HS-27A (cell line): ENCODE measurements around the gene ELMO3.

Experiments used
- DNase-seq: peaks from one replicate; pipeline ENCODE4 v3.0.0-alpha.2; 2012; ENCODE audit warnings: low read depth, missing footprints

Gene ELMO3, protein sequence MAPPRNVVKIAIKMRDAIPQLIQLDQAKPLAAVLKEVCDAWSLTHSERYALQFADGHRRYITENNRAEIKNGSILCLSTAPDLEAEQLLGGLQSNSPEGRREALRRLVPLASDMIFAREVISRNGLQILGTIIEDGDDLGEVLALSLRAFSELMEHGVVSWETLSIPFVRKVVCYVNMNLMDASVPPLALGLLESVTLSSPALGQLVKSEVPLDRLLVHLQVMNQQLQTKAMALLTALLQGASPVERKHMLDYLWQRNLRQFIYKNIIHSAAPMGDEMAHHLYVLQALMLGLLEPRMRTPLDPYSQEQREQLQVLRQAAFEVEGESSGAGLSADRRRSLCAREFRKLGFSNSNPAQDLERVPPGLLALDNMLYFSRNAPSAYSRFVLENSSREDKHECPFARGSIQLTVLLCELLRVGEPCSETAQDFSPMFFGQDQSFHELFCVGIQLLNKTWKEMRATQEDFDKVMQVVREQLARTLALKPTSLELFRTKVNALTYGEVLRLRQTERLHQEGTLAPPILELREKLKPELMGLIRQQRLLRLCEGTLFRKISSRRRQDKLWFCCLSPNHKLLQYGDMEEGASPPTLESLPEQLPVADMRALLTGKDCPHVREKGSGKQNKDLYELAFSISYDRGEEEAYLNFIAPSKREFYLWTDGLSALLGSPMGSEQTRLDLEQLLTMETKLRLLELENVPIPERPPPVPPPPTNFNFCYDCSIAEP

DNA sequence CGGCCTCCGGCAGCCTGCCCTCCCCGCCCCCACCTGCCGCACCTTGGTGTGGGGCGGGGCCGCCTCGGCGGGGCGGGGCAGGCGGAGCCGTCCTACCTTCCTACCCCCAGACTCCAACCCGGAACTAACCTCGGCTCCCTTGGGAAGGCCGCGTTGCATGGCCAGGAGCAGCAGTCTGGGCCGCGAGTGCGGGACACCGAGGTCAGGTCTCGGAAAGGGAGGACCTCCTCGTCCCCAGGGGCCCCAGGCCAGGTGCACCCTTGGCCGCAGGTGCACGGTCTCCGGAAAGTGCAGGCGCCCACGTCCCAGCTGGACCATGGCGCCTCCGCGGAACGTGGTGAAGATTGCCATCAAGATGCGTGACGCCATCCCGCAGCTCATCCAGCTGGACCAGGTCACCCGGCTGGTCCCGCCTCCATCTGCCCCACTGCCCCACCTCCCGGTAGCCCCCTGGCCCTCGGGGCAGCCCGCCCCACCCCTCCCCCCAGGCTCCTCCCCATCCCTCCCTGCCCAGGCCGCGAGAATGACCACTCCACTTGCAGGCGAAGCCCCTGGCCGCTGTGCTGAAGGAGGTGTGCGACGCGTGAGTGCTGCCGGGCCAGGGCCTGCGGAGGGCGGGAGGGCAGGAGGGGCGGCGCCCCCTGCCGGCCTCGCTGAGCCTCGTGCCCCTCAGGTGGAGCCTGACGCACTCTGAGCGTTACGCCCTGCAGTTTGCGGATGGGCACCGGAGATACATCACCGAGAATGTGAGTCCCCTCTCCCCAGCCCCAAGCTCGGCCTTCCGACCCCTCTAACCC lies at the start of gene ELMO3:
ELMO3 (plus strand) TSS at position 121 of the 797 bp plus-strand sequence; CDS start at position 317, 196 bp downstream.
- no peak for DNase-seq

DNA sequence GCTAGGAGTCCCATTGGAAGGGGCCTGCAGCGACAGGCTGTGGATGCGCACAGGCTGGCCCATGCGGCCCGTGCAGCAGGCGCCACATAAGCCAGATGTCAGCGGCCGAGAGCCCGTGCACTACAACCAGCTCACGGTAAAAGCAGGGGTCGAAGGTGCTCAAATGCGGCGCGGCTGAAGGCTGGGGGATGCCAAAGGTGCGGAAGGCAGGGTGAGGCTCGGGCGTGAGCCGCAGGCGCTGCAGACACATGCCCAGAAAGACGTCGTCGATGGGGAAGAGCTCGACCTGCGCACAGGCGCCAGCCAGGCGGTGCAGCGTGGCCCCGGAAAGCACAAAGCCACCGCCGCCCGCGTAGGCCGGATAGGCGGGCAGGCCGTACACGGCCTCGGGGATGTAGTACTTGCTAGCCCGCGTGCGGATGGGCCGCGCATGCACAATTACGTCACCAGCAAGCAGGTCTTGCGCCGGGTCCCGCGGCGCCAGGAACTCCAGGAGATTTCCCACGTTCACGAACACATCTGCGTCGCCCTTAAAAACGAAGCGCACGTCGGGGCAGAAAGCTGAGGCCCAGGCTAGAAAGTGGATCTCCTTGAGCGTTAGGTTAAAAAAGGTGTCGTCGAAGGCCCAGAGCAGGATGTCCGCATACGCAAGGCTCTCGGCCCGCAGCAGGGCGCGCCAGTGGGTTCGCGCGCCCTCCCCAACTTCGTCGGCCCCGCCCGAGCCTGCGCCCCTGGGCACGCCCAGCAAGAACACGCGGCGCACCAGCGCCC lies 49.5 kb upstream of the ELMO3 start:
- no peak for DNase-seq

DNA sequence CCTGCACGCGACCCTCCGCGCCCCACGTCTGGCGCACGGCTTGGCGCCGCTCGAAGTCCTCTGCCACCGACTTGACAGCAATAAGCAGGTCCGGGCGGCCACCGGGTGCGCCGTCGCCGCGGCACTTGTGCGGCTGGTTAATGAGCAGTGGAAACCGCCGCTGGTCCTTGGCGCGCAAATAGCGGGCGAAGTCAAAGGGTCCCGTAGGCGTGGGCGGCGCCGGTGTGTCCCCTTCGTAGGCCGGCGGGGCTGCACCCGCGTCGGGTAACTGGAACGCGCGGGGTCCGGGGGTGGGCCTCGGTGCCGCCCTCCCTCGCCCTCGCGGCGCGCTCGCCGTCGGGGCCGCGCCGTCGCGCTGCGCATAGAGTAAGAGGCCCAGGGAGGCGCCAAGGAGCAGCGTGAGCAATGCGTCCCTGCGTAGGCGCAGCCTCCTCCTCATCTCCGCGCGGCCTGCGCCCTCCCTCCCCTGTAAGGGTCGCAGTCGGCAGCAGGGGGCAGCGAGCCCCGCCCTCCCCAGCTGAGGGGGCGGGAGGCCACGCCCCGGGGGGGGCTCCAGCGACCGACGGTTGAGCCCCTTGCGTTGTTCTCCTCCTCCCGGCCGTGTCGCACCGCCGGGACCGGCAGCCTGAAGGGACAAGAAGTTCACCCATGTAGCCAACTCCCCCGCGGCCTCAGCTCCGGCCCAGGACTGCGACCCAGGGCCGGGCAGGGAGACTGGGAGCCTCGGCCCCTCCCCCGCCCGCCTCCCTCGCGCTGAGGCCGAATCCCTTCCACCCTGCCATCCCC lies 48.7 kb upstream of the ELMO3 start:
- DNase-seq, result no peak

DNA sequence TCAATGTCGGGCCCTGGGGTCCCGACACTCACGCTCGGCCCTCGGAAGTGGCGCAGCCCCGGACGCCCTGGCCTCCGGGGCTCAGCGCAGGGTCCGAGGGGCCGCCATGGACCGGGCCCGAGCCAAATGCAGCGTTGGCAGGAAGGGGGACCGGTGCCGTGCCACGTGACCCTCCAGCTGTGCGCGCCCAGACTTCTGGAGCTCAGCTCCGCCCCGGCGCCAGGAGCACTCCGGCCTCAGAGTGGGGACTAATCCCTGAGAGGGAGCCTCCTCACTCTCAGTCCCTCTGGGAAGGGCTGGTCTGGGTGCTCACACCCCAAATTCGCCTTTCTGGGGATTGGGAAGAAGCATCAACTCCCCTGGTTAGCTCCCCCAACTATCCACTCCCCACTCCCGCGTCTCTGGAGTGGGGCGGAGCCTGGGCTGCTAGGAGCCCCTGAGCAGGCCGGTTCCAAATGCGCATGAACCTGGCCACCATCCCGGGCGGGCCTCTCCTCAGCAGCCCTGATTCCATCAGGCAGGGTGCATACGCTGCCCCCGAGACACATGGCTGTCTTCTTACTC lies 48.0 kb upstream of the ELMO3 start, which contains the start of gene B3GNT9:
B3GNT9 (minus strand) TSS at position 166 of the 564 bp plus-strand sequence. CDS start 513 bp downstream, outside the sequence.
- DNase-seq, result no peak

DNA sequence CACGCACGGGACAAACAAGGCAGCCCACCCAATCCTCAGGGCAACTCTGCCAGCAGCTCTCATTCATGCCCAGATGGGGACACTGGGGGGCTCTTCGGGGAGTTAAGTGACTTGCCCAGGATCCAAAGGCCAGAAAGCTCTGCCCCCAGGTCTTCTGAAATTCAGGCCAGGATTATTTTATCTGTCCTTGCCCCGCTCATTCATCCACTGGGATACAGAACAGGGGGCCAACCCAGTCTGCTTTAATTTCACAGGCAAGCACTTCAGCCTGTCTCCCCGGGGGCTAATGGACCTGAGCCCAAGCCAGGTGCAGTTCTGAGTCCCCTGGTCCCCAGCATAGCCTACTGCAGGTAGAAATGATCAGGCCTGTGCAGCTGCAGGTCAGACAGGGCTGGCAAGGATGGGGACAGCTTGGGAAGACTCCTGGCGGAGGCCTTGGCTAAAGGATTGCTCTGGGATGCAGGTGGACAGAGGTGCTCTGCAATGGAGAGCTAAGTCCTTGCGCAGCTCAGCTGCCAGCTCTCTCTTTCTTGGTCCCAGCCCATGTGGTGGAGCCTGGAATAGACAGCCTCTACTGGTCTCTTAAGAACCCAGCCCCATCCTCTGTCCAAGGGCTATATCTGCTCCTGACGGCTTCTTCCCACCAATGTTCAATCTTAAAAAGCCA lies 47.4 kb upstream of the ELMO3 start:
- DNase-seq, result no peak

DNA sequence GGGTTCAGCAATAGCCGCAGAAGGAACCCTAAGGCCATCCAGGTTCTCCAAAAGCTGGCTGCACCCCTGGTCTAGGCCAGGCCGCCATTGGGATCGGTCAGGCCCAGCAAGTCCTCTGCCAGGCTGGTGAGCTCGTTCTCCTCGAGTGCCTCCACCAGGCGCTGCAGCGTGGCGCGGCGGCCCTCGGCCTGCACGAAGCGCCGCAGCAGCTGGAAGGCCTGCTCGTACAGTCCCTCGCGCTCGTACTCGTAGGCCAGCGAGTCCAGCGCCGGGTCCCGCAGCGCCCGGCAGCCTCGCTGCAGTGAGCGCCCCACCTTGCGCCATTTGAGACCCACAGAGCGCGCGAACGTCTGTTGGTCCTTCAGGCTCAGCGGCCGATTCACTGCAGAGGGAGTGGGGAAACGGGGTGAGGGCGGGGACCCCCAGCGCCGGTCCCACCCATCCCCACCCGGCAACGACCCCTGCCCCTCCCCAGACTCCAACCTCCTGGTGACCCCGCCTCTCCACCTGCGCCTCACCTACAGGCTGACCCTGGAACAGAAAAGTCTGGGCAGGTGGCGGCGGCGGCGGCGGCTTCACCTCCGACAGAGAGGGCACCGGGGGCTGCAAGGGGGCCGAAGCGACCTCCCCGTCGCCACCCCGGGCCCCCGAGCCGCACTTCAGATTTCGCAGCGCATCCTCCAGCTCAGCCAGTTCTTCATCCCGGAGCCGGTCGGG lies 44.2 kb upstream of the ELMO3 start:
- no peak for DNase-seq

DNA sequence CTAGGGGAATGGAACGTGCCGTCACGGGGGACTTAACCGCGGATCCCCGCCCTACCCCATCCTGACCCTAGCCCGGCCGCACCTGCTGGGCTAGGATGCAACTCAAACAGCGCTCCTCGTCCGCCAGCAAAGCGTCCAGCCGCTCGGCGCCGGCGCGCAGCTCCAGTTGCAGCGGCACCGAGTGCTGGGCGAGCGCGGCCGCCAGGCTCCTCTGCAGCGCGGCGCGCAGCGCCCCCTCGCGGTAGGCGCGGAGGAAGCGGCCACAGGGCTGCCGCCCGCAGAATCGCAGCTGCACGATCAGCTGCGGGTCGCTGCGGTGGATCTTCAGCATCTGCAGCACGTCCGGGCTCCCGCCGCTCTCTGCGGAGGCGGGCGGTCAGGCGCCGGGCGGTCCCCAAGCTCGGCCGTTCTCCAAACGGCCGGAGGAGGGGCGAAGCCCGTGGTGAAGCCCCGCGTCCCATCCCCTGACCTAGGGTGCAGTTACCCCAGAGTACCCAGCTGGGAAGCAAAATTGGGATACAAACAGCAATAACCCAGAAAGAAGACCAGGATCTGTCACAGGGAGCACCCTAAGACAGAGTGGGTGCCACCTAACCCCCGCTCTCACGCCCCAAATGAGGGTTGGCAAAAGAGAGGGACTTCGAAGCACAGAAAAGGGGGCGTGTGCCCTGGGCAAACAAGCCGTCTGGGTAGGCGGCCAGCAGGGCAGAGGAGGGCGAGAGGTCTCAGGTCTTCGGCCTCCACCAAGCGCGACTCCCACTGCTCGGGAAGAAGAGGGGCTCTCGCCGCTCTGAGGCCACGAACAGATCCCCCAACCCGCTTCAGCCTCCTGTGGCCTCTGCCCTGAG lies 43.4 kb upstream of the ELMO3 start:
- no peak for DNase-seq

DNA sequence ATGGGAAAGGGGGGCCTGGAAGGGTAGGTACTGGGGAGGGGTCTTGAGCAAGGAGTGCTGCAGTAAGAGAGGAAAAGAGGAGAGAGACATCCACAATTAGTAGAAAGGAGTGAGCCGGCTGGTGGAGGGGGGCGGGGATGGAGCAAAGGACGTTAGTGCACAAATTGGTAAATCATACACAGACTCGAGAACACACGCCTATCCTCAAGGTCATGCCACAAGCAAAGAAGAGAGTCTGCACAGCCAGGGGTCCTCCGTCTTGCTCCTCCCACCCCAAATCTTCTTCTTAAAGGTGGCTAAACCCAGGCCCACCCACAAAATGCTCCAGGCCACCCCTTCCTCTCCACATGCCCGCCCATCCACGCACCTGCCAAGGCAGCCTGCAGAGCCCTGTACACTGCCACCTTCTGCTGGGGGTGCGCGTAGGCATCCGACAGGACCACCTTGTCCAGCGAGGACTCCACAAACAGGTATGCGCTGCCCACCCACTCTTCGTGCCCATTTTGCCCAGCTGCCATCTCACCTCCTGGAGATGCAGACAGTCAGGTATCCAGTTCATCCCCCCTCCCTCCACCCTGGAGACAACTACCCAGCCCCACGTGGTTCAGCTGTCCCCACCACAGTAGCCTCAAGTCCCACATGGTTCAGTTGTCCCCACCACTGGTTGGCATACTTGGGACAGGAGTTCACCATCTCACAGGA lies 42.6 kb upstream of the ELMO3 start:
- no peak for DNase-seq

DNA sequence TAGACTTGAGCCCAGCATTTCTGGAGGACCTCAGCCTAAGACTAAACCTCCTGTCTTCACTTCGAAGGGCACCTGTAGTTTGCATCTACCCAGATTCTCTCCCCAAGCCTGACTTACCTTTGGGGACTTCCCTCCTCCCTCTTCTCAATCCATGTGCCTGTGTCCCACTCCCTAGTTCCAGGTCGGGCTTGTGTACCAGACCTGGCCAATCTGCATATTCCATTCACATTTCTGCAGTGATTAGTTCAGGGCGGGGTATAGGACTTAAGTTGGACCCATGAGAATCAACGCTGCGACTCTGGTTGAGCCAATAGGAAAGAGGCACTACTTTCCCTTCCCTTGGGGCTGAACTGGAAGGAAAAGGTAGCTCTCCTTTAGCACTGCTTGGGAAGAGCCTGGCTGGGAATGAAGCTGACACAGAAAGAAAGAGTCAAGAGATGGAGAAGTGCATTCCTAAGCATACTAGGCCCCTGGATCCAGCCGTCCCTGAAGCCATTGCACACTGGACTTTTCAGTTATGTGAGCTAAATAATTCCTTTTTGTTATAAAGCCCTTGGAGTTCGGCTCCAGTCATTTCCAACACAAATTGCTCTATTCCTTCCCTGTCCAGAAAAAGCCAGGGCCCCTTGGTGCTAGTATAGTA lies 41.7 kb upstream of the ELMO3 start:
- DNase-seq, result no peak

DNA sequence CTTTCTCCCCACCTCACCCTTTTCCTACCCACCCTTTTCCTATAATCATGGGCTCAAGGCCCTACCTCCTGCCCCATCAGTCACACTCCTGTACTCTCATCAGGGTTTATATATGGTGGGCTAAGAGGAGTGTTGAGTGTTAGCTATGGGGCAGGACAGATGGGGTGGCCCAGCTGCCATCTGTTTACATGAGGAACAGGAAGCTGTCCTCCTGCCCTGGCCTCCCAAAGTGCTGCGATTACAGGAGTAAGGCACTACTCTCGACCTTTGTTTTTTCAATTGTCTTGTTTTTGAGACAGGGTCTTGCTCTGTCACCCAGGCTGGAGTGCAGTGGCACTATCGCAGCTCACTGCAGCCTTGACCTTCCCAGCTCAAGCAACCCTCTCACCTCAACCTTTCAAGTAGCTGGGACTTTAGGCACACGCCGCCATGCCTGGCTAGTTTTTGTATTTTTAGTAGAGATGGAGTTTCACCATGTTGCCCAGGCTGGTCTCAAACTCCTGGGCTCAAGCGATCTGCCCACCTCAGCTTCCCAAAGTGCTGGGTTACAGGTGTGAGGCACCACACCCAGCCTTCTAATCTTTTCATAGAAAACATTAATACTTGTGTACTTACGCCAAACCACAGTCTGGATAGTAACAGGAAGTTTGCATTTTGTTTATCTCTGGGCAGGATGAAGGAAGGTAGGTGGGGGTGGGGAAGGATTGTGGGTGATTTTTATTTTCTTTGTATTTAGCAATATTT lies 40.9 kb upstream of the ELMO3 start:
- no peak for DNase-seq

DNA sequence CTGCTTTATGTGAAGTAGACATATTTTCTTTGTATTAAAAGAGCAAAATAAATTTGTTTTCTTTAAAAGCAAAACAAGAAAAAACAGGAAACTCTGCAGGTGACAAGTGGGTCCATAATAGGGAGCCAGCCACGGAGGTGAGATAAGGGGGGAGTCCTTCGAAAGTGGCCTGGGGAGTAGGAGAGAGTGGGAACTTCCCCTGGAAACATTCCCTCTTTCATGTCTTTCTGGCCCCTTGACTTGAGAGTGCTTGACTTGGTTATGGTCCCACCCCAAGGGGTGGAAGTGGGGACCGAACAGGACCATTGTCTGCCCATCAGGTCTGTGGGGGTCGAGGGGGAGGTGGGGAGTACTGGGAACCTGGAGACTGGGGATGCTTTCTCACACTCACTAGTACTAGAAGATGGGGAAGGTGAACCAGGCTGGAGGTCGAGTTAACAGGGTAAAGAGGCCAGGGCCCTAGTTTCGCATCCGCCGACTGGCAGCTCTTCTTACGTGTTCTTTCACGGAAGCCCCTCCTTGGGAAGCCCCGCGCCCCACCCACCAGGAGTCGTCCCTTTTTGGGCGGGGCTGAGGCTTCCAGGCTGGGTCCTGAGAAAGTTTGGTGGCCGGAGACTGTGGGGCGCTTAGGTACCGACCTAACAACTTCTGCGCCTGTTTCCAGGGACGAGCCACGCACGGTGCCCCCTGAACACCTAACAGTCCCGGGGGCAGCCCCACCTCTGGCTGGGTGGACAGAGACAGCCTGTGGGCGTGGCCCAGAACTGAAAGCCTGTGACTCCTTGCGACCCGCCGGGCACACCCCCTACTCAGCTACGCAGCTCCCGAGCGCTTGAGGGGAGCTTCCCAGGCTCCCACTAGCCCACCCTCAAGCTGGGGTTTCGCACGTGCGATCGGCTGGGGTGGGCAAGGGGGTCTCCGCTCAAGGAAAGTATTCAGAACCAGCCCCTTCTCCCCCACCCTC lies 40.0 kb upstream of the ELMO3 start:
- DNase-seq, result no peak

DNA sequence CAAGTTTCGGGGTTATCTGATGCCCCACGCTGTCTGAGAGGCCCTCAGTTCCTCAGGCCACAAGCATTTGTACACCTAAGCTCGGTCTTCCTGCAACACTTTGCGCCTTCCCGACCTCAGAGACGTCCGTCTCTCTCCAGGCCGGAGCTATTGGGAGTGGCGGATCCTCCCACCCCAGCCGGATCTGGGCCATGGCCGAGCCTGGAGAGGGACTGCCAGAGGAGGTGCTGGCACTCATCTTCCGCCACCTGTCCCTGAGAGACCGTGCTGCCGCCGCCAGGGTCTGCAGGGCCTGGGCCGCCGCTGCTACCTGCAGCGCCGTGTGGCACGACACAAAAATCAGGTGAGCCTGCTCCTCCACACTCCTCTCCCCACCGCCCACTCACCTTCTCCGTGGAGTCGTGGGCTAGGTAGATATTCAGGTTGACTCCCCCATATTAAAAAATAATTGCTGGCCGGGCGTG lies 37.3 kb upstream of the ELMO3 start:
- no peak for DNase-seq

DNA sequence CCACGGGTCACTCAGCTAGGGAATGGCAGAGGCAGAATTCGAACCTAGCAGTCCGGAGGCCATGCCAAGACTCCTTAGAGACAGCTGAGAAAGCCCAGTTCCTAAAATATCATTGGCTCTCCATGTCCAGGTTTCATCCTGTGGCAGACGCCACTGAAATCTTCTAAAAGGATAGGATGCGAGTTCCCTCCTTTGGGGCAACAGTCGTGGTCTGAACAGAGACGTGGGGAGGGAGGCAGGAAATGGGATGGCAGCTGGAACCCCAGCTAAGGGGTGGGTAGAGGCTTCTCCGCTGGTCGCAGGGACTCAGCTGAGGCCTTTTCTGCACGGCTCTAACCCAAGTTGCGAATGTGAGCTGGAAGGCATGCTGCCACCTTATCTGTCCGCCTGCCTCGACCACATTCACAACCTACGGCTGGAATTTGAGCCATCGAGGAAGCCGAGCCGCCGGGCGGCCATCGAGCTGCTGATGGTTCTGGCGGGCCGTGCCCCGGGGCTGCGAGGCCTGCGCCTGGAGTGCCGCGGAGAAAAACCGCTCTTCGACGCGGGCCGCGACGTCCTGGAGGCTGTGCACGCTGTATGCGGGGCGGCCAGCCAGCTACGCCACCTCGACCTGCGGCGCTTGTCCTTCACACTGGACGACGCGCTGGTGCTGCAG lies 36.3 kb upstream of the ELMO3 start:
- no peak for DNase-seq

DNA sequence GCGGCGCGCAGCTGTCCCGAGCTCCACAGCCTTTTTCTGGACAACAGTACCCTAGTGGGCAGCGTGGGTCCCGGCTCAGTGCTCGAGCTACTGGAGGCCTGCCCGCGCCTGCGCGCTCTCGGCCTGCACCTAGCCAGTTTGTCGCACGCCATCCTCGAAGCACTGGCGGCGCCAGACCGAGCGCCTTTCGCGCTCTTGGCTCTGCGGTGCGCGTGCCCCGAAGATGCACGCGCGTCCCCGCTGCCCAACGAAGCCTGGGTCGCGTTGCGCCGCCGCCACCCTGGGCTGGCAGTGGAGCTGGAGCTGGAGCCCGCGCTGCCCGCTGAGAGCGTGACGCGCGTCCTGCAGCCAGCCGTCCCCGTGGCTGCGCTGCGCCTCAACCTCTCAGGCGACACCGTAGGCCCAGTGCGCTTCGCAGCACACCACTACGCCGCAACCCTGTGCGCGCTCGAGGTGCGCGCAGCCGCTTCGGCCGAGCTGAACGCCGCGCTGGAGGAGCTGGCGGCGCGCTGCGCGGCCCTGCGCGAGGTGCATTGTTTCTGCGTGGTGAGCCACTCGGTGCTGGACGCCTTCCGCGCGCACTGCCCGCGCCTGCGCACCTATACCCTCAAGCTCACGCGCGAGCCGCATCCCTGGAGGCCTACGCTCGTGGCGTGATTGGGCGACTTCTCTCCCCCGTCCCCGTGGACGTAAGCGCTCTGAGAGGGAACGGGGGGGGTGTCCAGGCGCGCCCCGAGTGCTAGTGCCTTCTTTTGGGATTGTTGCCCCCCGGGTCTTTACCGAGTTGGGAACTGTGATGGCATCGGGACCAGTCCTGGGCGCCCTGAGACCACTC lies 35.5 kb upstream of the ELMO3 start:
- no peak for DNase-seq
